Stimulated activated CD4-positive, alpha-beta T cell treated with anti-CD3 and anti-CD28 coated beads, Interleukin-12 subunit alpha, Interleukin-12 subunit beta, amount 100 ng/mL, for 4 hours (primary cell): ENCODE measurements around the gene STT3A.
"Not testable (repeated sequence)": the region's sequence is repeated elsewhere in the genome, so short reads cannot be mapped to it uniquely, and the experiment has no call there.

Experiments
- DNase-seq: peaks from one replicate; pipeline ENCODE4 v3.0.0-alpha.2; 2020

The STT3A gene

GRCh38 chr11:125592305-125593113 is at the start of gene STT3A:
STT3A (plus strand) TSS chr11:125592852; CDS start chr11:125595916, 3,064 bp downstream.
- peak; percentile 95 for DNase-seq

GRCh38 chr11:125550780-125551179 is 41.9 kb upstream of the STT3A start:
- DNase-seq = no peak

GRCh38 chr11:125551835-125552342 is 40.8 kb upstream of the STT3A start:
- DNase-seq = no peak

- DNase-seq = no peak
Observed at GRCh38 chr11:125552927-125553326, 39.7 kb upstream of the STT3A start.

GRCh38 chr11:125553357-125553756 is 39.3 kb upstream of the STT3A start:
- no peak for DNase-seq

GRCh38 chr11:125554038-125554437 is 38.6 kb upstream of the STT3A start:
- no peak for DNase-seq

- DNase-seq = no peak
Observed at GRCh38 chr11:125559888-125560287, 32.8 kb upstream of the STT3A start.

- no peak for DNase-seq
Observed at GRCh38 chr11:125561924-125562323, 30.7 kb upstream of the STT3A start.

GRCh38 chr11:125562430-125562829 is 30.2 kb upstream of the STT3A start:
- no peak for DNase-seq

- no peak for DNase-seq
Observed at GRCh38 chr11:125564357-125564756, 28.3 kb upstream of the STT3A start.

- no peak for DNase-seq
Observed at GRCh38 chr11:125566235-125566634, 26.4 kb upstream of the STT3A start.

GRCh38 chr11:125568970-125569914 is 23.4 kb upstream of the STT3A start, which contains the start of gene EI24:
EI24 (plus strand) TSS chr11:125569477; CDS start chr11:125572528, 3,051 bp downstream.
- peak; percentile 89 for DNase-seq

GRCh38 chr11:125569915-125570621 is 22.6 kb upstream of the STT3A start:
- DNase-seq = no peak

GRCh38 chr11:125570952-125571351 is 21.7 kb upstream of the STT3A start:
- no peak for DNase-seq

GRCh38 chr11:125572916-125573315 is 19.7 kb upstream of the STT3A start:
- DNase-seq = no peak

GRCh38 chr11:125577181-125577580 is 15.5 kb upstream of the STT3A start:
- not testable (repeated sequence) for DNase-seq

- no peak for DNase-seq
Observed at GRCh38 chr11:125578783-125579182, 13.9 kb upstream of the STT3A start.

GRCh38 chr11:125579811-125580210 is 12.8 kb upstream of the STT3A start:
- no peak for DNase-seq

GRCh38 chr11:125583496-125583895 is 9.2 kb upstream of the STT3A start:
- DNase-seq = no peak

- no peak for DNase-seq
Observed at GRCh38 chr11:125585487-125585886, 7.2 kb upstream of the STT3A start.

GRCh38 chr11:125586623-125587022 is 6.0 kb upstream of the STT3A start:
- DNase-seq = no peak

GRCh38 chr11:125587480-125587879 is 5.2 kb upstream of the STT3A start:
- DNase-seq = no peak

- DNase-seq = no peak
Observed at GRCh38 chr11:125588505-125588904, 4.1 kb upstream of the STT3A start.
